ENCODE data around the gene AHCYL2.
"Not testable (repeated sequence)": the region's sequence is repeated elsewhere in the genome, so short reads cannot be mapped to it uniquely, and the experiment has no call there.

Gene AHCYL2

GRCh38 chr7:129431911-129432643, 207.2 kb downstream of the AHCYL2 start:
- ATAC-seq = no peak

GRCh38 chr7:129433847-129434674, 209.2 kb downstream of the AHCYL2 start, which contains the start of gene STRIP2:
Gene STRIP2, plus strand, starts transcription at chr7:129434432. Its CDS starts 41 bp downstream, at chr7:129434473.
- peak; percentile 80 to 88 for ATAC-seq

DNA sequence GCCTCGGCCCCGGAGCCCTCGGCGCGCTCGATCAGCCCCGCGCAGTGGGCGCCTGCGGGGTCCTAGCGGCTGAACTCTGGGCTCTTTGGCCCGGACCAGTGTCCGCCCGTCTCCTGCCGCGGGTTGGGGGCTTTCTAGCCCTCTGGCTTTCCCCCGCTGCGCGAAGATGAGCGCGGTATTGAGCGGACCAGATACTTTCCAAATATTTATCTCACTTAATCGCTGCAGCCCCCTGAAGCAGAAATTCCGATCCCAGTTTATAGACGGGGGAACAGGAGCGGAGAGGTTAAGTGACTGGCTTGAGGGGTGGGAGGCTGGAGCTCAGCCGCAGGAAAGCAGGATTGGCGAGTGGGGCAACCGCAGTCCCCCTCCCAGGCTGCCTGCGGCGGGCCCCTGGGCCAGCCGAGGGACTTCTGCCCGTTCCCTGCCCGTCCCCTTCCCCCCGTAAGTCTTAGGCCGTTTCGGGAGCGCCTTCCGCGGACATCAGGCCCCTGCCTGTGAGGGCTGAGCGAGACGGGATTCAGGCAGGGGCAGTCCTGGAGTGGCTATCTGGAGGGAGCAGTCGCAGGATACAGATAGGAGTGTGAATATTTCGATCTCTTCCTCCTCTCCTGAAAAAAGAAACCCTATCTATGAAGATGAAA, 210.0 kb downstream of the AHCYL2 start:
- no peak for ATAC-seq

- ATAC-seq = peak in 1 of 2 donors; percentile 9
These were observed 210.6 kb downstream of the AHCYL2 start for GRCh38 chr7:129435414-129435829.

- ATAC-seq = no peak
These were observed 211.6 kb downstream of the AHCYL2 start for GRCh38 chr7:129436335-129436923.

GRCh38 chr7:129437190-129437589, 212.4 kb downstream of the AHCYL2 start:
- ATAC-seq = no peak

DNA sequence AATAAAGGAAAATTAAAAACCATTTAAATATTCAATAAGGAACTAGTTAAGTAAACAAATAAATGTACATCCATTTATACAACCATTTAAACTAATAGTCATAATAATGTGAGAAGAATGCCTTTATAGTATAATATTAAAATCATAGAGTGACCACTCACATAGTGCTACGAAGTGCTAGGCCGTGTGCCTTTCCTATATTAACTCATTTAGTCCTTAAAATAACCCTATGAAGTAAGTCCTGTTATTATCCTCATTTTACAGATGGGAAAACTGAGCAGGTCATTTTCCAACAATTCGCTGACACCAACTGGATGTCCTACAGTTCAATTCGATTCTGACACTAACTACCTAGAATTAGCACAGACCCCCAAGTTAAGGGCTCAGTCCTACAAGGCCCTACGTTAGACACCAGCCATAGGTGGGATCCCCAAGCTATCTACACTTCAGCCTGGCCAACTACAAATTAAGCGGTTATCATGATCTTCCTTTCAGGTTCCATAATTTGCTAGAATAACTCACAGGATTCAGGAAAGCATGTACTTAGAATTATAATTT, 213.5 kb downstream of the AHCYL2 start:
- ATAC-seq = no peak

DNA sequence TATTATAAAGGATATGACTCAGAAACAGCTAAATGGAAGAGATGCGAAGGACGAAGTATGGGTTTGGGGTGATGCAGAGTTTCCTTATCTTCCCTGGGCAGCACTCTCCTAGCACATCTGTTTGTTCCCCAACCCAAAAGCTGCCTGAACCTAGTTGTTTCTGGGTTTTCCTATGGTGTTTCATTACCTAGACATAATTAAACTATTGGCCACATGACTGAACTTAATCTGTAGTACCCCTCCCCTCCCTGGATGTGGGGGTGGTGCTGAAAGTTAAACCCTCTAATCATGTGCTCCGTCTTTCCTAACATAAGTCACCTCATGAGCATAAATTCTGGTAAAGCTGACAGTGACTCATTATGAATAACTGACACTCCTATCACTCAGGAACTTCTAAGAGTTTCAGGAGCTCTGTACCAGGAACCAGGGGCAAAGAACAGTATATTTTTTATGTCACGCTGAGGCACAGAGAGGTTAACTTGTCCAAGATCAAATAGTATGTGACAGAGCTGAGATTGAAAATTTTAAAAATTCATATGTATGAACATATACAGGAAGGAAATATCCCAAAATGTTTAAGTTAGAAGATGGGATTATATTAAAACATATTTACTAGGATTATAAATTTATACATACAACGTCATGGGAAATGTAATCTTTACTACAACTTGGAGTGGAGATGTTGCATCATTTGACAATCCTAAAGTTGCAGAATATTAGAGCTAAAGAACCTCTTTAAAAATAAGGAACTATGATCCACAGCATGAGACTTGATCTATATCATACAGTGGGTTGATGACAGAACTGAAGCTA, 214.2 kb downstream of the AHCYL2 start:
- peak; percentile 61 to 69 for ATAC-seq

DNA sequence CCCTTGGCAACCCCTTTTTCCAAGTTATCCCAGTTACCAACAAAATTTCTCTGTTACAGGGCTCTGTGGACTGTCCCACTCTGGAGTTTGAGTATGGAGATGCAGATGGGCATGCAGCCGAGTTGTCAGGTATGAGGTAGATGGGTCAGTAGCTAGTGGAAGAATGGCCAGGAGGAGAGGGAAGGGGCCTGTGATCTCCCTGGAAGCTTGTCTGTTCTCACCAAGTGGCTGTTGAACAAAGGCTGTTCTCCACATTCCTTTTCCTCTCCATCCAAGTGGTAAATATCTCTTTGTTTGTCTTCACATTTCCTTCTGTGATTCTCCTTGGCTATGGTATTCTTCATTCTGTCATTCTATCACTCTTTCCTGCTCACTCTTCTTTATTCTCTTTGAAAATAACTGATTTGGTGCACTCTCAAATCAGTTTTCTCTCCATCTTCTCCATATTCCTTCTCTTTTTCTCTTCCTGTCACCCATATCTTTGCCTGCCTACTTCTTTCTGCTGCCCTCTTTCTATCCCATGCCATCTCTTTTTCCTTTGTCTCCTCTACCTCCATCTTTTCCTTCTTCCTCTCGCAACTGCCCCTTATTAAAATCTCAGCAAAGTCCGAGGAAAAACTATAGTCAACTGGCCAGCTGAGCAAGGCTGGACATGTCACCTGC, 215.3 kb downstream of the AHCYL2 start:
- ATAC-seq = no peak

- ATAC-seq = no peak
These were observed 218.8 kb downstream of the AHCYL2 start for GRCh38 chr7:129443612-129444011.

DNA sequence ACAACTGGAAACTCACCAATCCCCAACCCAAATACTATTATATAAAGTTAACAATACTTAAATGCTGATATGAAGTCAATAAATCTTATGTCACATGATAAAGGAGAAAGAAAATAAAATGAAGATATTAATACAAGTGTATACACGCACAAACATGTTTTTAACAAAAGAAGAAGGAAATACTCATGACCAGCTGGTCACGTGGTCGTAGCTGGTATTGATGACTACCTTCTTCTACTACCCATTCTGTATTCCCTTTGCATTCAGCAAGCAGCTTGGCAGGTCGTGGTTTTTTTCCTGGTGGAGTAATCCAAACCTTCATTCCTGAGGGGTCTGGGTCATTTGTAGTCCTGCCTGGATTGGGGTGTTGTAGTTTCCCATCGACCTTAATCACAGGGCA, 219.9 kb downstream of the AHCYL2 start:
- ATAC-seq = not testable (repeated sequence)

- not testable (repeated sequence) for ATAC-seq
These were observed 222.1 kb downstream of the AHCYL2 start for GRCh38 chr7:129446925-129447324.

- not testable (repeated sequence) for ATAC-seq
These were observed 222.6 kb downstream of the AHCYL2 start for GRCh38 chr7:129447445-129447844.

DNA sequence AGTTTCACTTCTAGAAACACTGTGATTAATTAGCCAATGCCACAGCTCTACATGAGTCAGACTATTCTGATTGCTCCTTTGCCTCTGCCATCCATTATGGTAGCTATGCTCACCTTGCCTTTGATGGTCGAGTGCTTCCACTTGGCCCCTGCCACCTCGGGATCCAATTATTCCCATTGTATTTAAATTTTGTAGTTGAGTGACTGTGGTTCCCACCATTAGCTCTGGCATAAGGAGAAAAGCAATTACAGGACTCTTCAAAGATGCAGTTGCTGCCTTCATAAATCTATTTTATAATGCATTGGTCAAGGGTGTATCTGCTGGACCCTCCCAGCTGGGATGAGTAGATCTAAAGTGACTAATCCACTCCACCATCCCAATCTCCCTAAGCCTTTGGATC, 223.8 kb downstream of the AHCYL2 start:
- ATAC-seq = not testable (repeated sequence)

DNA sequence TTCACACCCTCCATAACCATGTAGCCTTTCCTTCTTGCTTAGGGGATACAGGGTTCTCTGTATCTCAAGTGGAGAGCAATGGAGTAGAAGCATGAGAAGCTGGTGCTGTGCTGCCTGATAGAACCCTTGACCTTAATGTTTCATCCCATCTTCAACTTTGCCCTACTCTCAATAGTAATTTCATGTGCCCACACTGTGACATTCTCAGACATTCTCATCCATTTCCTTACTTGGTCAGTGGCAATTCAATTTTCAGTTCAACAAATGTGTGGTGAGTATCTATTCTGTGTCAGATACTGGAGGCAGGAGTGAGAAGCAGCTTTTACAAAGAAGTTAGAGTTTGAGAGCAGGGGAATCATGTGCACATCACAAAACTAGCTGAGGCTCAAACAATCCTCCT, 225.5 kb downstream of the AHCYL2 start:
- no peak for ATAC-seq

DNA sequence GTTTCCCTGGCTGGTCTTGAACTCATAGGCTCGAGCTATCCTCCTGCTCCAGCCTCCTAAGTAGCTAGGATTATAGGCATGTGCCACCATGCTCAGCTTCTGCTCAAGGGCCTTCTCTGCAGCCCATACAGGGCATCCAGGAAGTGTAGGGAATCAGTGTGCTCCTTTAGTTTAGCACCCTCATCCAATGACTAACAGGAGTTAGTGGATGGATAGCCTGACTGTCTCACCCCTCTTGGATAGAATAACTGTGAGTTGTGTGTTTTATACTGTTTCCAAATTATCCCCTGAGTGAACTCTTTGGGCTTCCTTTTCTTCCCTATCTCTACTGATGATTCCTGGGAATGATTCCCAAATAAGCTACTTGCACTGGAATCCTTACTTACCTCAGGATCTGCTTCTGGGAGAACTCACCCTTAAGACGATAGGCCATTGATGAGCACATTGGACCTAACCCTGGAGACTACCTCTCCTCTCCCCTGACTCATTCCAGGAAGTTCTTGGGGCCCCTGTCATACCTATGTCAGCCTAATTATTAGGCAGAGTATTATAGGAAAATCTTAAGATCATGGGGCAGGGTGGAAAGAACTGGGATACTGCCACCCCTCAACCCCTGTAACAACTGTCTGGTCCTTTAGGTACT, 227.9 kb downstream of the AHCYL2 start:
- ATAC-seq = no peak

- no peak for ATAC-seq
These were observed 228.8 kb downstream of the AHCYL2 start for GRCh38 chr7:129453510-129454248.

DNA sequence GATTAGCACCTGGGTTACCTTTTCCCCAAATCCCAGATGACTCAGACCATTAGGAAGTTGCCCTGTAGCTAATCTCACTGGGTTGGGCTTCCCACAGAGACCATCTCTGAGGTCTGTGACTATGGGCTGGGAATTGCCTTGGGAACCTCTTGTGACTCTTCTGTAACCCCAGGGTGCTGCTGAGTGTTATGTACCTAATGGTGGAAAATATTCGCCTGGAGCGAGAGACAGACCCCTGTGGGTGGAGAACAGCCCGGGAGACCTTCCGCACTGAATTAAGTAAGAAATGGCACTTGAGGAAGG, 229.4 kb downstream of the AHCYL2 start:
- ATAC-seq = no peak

GRCh38 chr7:129456421-129456820, 231.6 kb downstream of the AHCYL2 start:
- ATAC-seq = no peak

GRCh38 chr7:129457101-129457500, 232.3 kb downstream of the AHCYL2 start:
- ATAC-seq = no peak
